HUDEP-2 (cell line): Measurements from ENCODE around the gene RASD2.

Source experiments
- DNase-seq, 76 experiments: peaks; one replicate each; lab custom pipeline; 2025; ENCODE audit not compliant: unreplicated experiment in 76 of 76; lab: John Stamatoyannopoulos, UW

Gene RASD2

GRCh38 chr22:35599364-35599763 lies 58.7 kb downstream of the RASD2 start:
- DNase-seq = no peak

- DNase-seq = no peak
Observed at GRCh38 chr22:35600476-35600875, 59.8 kb downstream of the RASD2 start.

- DNase-seq = no peak
Observed at GRCh38 chr22:35601013-35601580, 60.5 kb downstream of the RASD2 start.

- no peak for DNase-seq
Observed at GRCh38 chr22:35601743-35602615, 61.3 kb downstream of the RASD2 start.
